MCF 10A (cell line): ENCODE data around the gene PUM2. TPM values are rescaled to one million over a fixed set of nuclear protein-coding genes. Genes with fewer than 3 reads are reported as not detected.

Experiments used
- BruUV-seq: library from RNA; stranded (reverse); fragments of 400-500 nt; replicated peaks from 2 replicates; lab custom pipeline; 2021; lab: Mats Ljungman, UMichigan
- CTCF ChIA-PET: fragments of 300-600 bp; sonication (Branson Sonifier 250); formaldehyde crosslinking; extraction: SDS; loops from one replicate; lab custom pipeline; 2021; ENCODE audit warnings: antibody characterized with exemption, inconsistent platforms; lab: Yijun Ruan, JAX
- POLR2A ChIA-PET: fragments of 300-600, 350-650 bp; sonication (Branson Sonifier 250); formaldehyde crosslinking; extraction: SDS; loops from one replicate; lab custom pipeline; 2020; ENCODE audit warnings: antibody characterized with exemption, inconsistent platforms; lab: Yijun Ruan, JAX
- DNase-seq: peaks from one replicate; pipeline ENCODE4 v3.0.0-alpha.2; 2018; ENCODE audit not compliant: unreplicated experiment
- H3K27ac Mint-ChIP-seq: one replicate; pipeline ENCODE4 v1.8.0; 2022; ENCODE audit warnings: mild to moderate bottlenecking, low read depth, mixed read lengths; ENCODE audit not compliant: unreplicated experiment
- H3K27me3 Mint-ChIP-seq: one replicate; pipeline ENCODE4 v1.8.0; 2022; ENCODE audit warnings: mixed read lengths; ENCODE audit not compliant: insufficient read depth, unreplicated experiment
- H3K36me3 Mint-ChIP-seq: one replicate; pipeline ENCODE4 v1.8.0; 2022; ENCODE audit warnings: mild to moderate bottlenecking, moderate library complexity, mixed read lengths; ENCODE audit not compliant: insufficient read depth, unreplicated experiment
- H3K4me1 Mint-ChIP-seq: one replicate; pipeline ENCODE4 v1.8.0; 2022; ENCODE audit warnings: mixed read lengths; ENCODE audit not compliant: insufficient read depth, unreplicated experiment
- H3K4me3 Mint-ChIP-seq: one replicate; pipeline ENCODE4 v1.8.0; 2022; ENCODE audit warnings: mild to moderate bottlenecking, moderate library complexity, mixed read lengths; ENCODE audit not compliant: unreplicated experiment
- H3K9me3 Mint-ChIP-seq: one replicate; pipeline ENCODE4 v1.8.0; 2022; ENCODE audit warnings: mixed read lengths; ENCODE audit not compliant: unreplicated experiment
- CTCF ChIP-seq: fragments of 200-600 bp; IDR thresholded peaks from one replicate; pipeline ENCODE4 v1.8.0; 2022; ENCODE audit warnings: antibody characterized with exemption, mild to moderate bottlenecking; ENCODE audit not compliant: unreplicated experiment
- intact Hi-C: fragments of 100-400 bp; cut with micrococcal nuclease; formaldehyde crosslinking; loops from 2 replicates; pipeline ENCODE4 v1.14.1; 2022
- total RNA-seq: library from RNA; stranded (reverse); gene quantifications from 2 replicates; pipeline ENCODE4 v1.2.3, GENCODE V29; 2022

The PUM2 gene
- total RNA-seq, 1 experiment from 2014 or later: 86.7 TPM

- H3K27ac Mint-ChIP-seq: peak overlapping the region; percentile 9
- peak; percentile 64 for TF ChIP-seq CTCF
- no peaks in the 10 kb centered on the region for H3K27me3 Mint-ChIP-seq
- peaks cover 6% of the 10 kb centered on the region for H3K4me1 Mint-ChIP-seq
- ChIA-PET CTCF (interaction anchor here (0.6 to 4.9 kb wide), 58 partner anchors 8 to 894 kb away, joined by 3 to 83 read pairs (median 4); partner anchors contain the start of gene SDC1), POLR2A (interaction anchor here (0.6 to 1.7 kb wide), 13 partner anchors 9 to 187 kb away, joined by 3 to 11 read pairs (median 3); no protein-coding TSS in a partner anchor)
- H3K36me3 Mint-ChIP-seq: peaks cover 29% of the 10 kb centered on the region
- no TSS peak for BruUV-seq
- no peak overlapping the region for H3K4me3 Mint-ChIP-seq
- peak; percentile 88 for DNase-seq
- no peaks in the 10 kb centered on the region for H3K9me3 Mint-ChIP-seq
- intact Hi-C loops: loop anchor here (1.0 to 2.0 kb wide), 6 partner anchors 54 to 335 kb away; partner anchors contain the start of gene SDC1
These were observed 59.5 kb downstream of the PUM2 start for GRCh38 chr2:20291106-20291564.

GRCh38 chr2:20288642-20289340 is 61.9 kb downstream of the PUM2 start:
- Mint-ChIP-seq H3K36me3 (peaks cover 22% of the 10 kb centered on the region), H3K9me3 (no peaks in the 10 kb centered on the region), H3K27ac (no peak overlapping the region), H3K27me3 (no peaks in the 10 kb centered on the region), H3K4me3 (no peak overlapping the region), H3K4me1 (peaks cover 6% of the 10 kb centered on the region)
- ChIA-PET CTCF (interaction anchor here (0.6 to 4.9 kb wide), 6 partner anchors 12 to 273 kb away, joined by 3 to 78 read pairs (median 5); no protein-coding TSS in a partner anchor), POLR2A (interaction anchor here (1.3 to 1.5 kb wide), 2 partner anchors 11 to 16 kb away, joined by 3 to 5 read pairs; no protein-coding TSS in a partner anchor)
- no peak for TF ChIP-seq CTCF
- peak; percentile 57 for DNase-seq
- intact Hi-C loops: loop anchor here (2.0 kb wide), 1 partner anchor 58 kb away; no protein-coding TSS in a partner anchor
- BruUV-seq: TSS peak; percentile 29

GRCh38 chr2:20282916-20283592 is 67.6 kb downstream of the PUM2 start:
- CTCF ChIA-PET: interaction anchor here (0.6 to 8.6 kb wide), 7 partner anchors 8 to 179 kb away, joined by 3 to 83 read pairs (median 4); partner anchors contain the start of gene SDC1
- H3K4me3 Mint-ChIP-seq: no peak overlapping the region

More at GRCh38 chr2:20282916-20283592, 67.6 kb downstream of the PUM2 start:
- no peak for TF ChIP-seq CTCF
- BruUV-seq: no TSS peak
- Mint-ChIP-seq H3K27me3 (no peaks in the 10 kb centered on the region), H3K36me3 (peaks cover 45% of the 10 kb centered on the region), H3K27ac (no peak overlapping the region), H3K9me3 (no peaks in the 10 kb centered on the region), H3K4me1 (no peaks in the 10 kb centered on the region)
- intact Hi-C loops: no loop called here
- POLR2A ChIA-PET: interaction anchor here (0.7 to 1.7 kb wide), 6 partner anchors 8 to 83 kb away, joined by 3 to 4 read pairs (median 4); no protein-coding TSS in a partner anchor
- no peak for DNase-seq
